SH-SY5Y (cell line): ENCODE measurements around the gene ZNF296.

ENCODE experiments used
- GATA2 ChIP-seq: IDR thresholded peaks from 2 replicates; pipeline ENCODE4 v1.6.1; 2011; ENCODE audit warnings: mild to moderate bottlenecking, low read depth, low read length
- GATA3 ChIP-seq: IDR thresholded peaks from 2 replicates; pipeline ENCODE4 v1.6.1; 2011; ENCODE audit warnings: low read depth, mild to moderate bottlenecking, low read length, moderate library complexity

GRCh38 chr19:45101806-45102205 lies 25.5 kb upstream of the ZNF296 start:
- TF ChIP-seq GATA2 (no peak), GATA3 (no peak)
